ENCODE results near the gene LLPH.

- no peak for TF ChIP-seq POLR2A (IDR thresholded peaks at IDR 0.05)
- peak; percentile 56 to 84 (median 80) for TF ChIP-seq CTCF (IDR thresholded peaks at IDR 0.05)
Observed at GRCh38 chr12:66087365-66087943, 43.1 kb downstream of the LLPH start.
